Right atrium auricular region (tissue), 2 donors: ENCODE measurements around the gene PAM16. TPM values are rescaled to one million over a fixed set of nuclear protein-coding genes. Genes with fewer than 3 reads are reported as not detected.

Source experiments
- DNase-seq: peaks from one replicate; pipeline ENCODE4 v3.0.0-alpha.2; 2019; ENCODE audit warnings: low spot score
- H3K27ac ChIP-seq, 2 donors: fragments of 200-600 bp; sonication (generic); 1 replicate in 1 of 2; 2 replicates in 1 of 2; pipeline ENCODE4 v1.5.1; 2016 to 2019
- H3K27me3 ChIP-seq, 2 donors: fragments of 200-600 bp; sonication (generic); one replicate each; pipeline versions ENCODE4 v1.5.1 to v1.6.0; 2017 to 2019
- H3K36me3 ChIP-seq: fragments of 200-600 bp; sonication (generic); one replicate; pipeline ENCODE4 v1.5.1; 2016
- H3K4me1 ChIP-seq, 2 donors: fragments of 200-600 bp; sonication (generic); one replicate each; pipeline versions ENCODE4 v1.5.1 to v1.6.0; 2017 to 2019
- H3K4me3 ChIP-seq, 2 donors: fragments of 200-600 bp; sonication (generic); 1 replicate in 1 of 2; 2 replicates in 1 of 2; pipeline ENCODE4 v1.5.1; 2017 to 2019; ENCODE audit warnings: mild to moderate bottlenecking in 1 of 2, moderate library complexity in 1 of 2
- H3K9me3 ChIP-seq, 2 donors: fragments of 200-600 bp; sonication (generic); one replicate each; pipeline ENCODE4 v1.5.1; 2019
- total RNA-seq, 2 donors: library from RNA; depleted of rRNA; stranded (reverse); fragments of >200 nt; gene quantifications; one replicate each; pipeline ENCODE4 v1.1.0, GENCODE V29; 2016
- TF ChIP-seq, protein P1 (sequence below), 2 donors: fragments of 200-600 bp; sonication (generic); IDR thresholded peaks; one replicate each; pipeline ENCODE4 v1.5.1; 2019; ENCODE audit warnings: antibody characterized with exemption in 2 of 2

The PAM16 gene
- total RNA-seq, 2 donors from 2014 or later: 54.6 to 85.7 TPM

DNA sequence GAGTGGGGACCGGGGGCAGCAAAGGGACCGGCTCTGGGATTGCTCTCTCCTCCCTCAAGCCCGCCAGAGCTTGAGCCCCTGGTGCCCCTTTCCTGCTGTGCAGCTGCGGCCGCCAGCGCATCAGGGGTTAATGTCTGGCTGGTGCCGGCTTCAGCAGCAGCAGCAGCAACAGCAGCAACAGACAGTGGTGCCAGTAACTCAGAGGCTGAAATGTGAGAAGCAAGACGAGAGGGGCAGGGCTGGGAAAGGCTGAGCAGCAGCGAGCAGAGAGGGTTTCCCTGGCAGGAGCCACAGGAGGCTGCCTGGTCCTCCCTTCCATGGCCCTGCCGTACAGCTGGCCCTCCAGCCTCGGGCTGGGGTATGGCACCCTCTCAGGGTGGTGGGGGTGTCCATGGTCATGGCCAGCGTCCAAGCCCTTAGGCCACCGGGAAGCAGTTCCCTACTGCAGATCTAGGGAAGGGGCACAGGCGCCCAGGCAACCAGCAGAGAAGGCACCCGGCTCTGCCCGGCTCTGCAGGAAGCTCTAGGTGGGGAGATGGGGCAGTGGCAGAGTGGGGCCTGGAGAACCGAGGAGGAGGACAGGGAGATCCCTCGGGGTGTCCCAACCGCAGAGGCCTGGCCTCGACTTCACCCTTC is 57.2 kb downstream of the PAM16 start:
- Histone ChIP-seq H3K4me1 (peaks cover 0 to 37% of the 10 kb centered on the region in 2 donors), H3K27ac (peak overlapping the region; percentile 53 to 54), H3K9me3 (no peaks in the 10 kb centered on the region), H3K27me3 (no peaks in the 10 kb centered on the region), H3K4me3 (no peak overlapping the region), H3K36me3 (no peaks in the 10 kb centered on the region)
- TF ChIP-seq, protein P1, sequence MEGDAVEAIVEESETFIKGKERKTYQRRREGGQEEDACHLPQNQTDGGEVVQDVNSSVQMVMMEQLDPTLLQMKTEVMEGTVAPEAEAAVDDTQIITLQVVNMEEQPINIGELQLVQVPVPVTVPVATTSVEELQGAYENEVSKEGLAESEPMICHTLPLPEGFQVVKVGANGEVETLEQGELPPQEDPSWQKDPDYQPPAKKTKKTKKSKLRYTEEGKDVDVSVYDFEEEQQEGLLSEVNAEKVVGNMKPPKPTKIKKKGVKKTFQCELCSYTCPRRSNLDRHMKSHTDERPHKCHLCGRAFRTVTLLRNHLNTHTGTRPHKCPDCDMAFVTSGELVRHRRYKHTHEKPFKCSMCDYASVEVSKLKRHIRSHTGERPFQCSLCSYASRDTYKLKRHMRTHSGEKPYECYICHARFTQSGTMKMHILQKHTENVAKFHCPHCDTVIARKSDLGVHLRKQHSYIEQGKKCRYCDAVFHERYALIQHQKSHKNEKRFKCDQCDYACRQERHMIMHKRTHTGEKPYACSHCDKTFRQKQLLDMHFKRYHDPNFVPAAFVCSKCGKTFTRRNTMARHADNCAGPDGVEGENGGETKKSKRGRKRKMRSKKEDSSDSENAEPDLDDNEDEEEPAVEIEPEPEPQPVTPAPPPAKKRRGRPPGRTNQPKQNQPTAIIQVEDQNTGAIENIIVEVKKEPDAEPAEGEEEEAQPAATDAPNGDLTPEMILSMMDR (IDR thresholded peaks at IDR 0.05): no peak
- peak; percentile 67 for DNase-seq

DNA sequence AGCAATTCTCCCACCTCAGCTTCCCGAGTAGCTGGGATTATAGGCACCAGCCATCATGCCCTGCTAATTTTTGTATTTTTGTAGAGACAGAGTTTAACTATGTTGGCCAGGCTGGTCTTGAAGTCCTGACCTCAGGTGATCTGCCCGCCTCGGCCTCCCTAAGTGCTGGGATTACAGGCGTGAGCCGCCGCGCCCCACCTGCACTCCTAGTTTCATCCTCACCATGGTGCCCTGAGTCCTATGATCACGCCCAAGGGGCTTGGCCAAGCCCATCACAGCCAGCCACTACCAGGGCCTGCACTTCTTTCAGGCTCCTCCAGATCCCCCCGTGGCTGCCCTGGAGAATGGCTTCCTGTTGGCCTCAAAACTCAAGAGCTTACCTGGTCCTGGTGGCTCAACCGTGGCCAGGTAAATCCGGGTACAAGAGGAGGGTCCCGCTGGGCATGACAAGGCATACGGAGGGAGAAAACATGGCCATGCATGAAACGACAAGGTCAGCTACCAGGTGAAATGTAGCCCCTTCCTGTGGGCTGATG is 57.9 kb downstream of the PAM16 start:
- Histone ChIP-seq H3K27ac (peak overlapping the region; percentile 53 to 54), H3K4me3 (no peak overlapping the region), H3K4me1 (peaks cover 0 to 37% of the 10 kb centered on the region in 2 donors), H3K36me3 (no peaks in the 10 kb centered on the region), H3K9me3 (no peaks in the 10 kb centered on the region), H3K27me3 (no peaks in the 10 kb centered on the region)
- no peak for DNase-seq
- TF ChIP-seq, protein P1 (IDR thresholded peaks at IDR 0.05): no peak

DNA sequence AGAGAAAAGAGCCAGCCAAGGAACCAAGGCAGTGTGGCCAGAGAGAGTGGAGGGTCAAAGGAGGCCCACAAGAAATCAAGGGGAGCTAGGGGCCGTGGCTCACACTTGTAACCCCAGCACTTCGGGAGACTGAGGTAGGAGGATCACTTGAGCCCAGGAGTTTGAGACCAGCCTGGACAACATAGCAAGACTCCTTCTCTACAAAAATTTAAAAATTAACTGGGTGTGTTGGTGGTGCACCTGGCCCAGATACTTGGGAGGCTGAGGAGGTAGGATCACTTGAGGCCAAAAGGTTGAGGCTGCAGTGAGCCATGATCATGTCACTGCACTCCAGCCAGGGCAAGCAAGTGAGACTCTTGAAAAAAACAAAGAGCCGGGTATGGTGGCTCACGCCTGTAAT is 59.4 kb downstream of the PAM16 start:
- TF ChIP-seq, protein P1 (IDR thresholded peaks at IDR 0.05): no peak
- Histone ChIP-seq H3K4me1 (peaks cover 0 to 38% of the 10 kb centered on the region in 2 donors), H3K9me3 (no peaks in the 10 kb centered on the region), H3K4me3 (no peak overlapping the region), H3K27me3 (no peaks in the 10 kb centered on the region), H3K27ac (no peak overlapping the region), H3K36me3 (no peaks in the 10 kb centered on the region)
- DNase-seq: no peak

Other genes starting within 250 kb of the PAM16 start
- 10 to 100 TPM; 31.5 to 42.2 TPM for gene ADCY9, start 234.9 kb downstream of the PAM16 start, total RNA-seq
- 100 to 1,000 TPM; 295 to 466 TPM for gene SRL, start 109.2 kb downstream of the PAM16 start, total RNA-seq
- 1 to 10 TPM; 2.0 to 2.9 TPM for gene TFAP4, start 78.3 kb downstream of the PAM16 start, total RNA-seq
- gene GLIS2, start 35.3 kb downstream of the PAM16 start, total RNA-seq: 10 to 100 TPM; 10.3 to 16.0 TPM
- gene VASN, start 20.5 kb upstream of the PAM16 start, total RNA-seq: 10 to 100 TPM; 17.9 to 39.0 TPM
- gene CORO7, start 65.3 kb upstream of the PAM16 start, total RNA-seq: 10 to 100 TPM; 10.3 TPM
- gene DNAJA3, start 74.5 kb upstream of the PAM16 start, total RNA-seq: 10 to 100 TPM; 47.6 to 50.5 TPM
- 10 to 100 TPM; 18.7 to 36.3 TPM for gene NMRAL1, start 123.3 kb upstream of the PAM16 start, total RNA-seq
- gene HMOX2, start 125.1 kb upstream of the PAM16 start, total RNA-seq: 100 to 1,000 TPM in 1 of 2 donors, 10 to 100 TPM in 1; 98.7 to 101 TPM
- 10 to 100 TPM; 29.6 to 42.9 TPM for gene CDIP1, start 187.5 kb upstream of the PAM16 start, total RNA-seq
- under 1 TPM in 1 of 2 donors, not detected in 1; 0.24 TPM for gene C16orf96, start 205.0 kb upstream of the PAM16 start, total RNA-seq